GM12878 (cell line): ENCODE measurements around the gene MDFIC. TPM values are rescaled to one million over a fixed set of nuclear protein-coding genes. Genes with fewer than 3 reads are reported as not detected.

Source experiments
- ATAC-seq: fragments of 200-7000 bp; cut with Tn5 transposase; 3 replicates; pipeline ENCODE4 v1.9.1; 2020; ENCODE audit warnings: mild to moderate bottlenecking, moderate library complexity
- BruUV-seq: library from RNA; stranded (reverse); fragments of 400-500 nt; replicated peaks from 2 replicates; lab custom pipeline; 2021; lab: Mats Ljungman, UMichigan
- CTCF ChIA-PET: fragments of 300-600 bp; sonication (Branson Sonifier 250); formaldehyde crosslinking; extraction: SDS; loops from one replicate; lab custom pipeline; 2021; ENCODE audit warnings: inconsistent platforms; lab: Yijun Ruan, JAX
- POLR2A ChIA-PET: fragments of 350-600 bp; formaldehyde crosslinking; extraction: SDS; loops from one replicate; lab custom pipeline; 2021; ENCODE audit warnings: inconsistent platforms; lab: Charles Lee
- RAD21 ChIA-PET: fragments of 300-600 bp; sonication (Branson Sonifier 250); formaldehyde crosslinking; loops from one replicate; lab custom pipeline; 2023; ENCODE audit warnings: antibody characterized with exemption; ENCODE audit not compliant: unreplicated experiment; lab: Charles Lee
- SMC1A ChIA-PET: fragments of 300-600 bp; sonication (Branson Sonifier 250); formaldehyde crosslinking; loops from one replicate; lab custom pipeline; 2023; ENCODE audit not compliant: unreplicated experiment, uncharacterized antibody; lab: Charles Lee
- DNase-seq: peaks from one replicate; pipeline ENCODE4 v3.0.0-alpha.2; 2011; ENCODE audit warnings: low read depth, low spot score
- FAIRE-seq: peaks from 3 replicates; lab custom pipeline; 2011; peaks lifted over from hg19 to GRCh38; lab: Jason Lieb, UNC
- H2AFZ ChIP-seq: 2 replicates; pipeline ENCODE4 v1.6.0; 2011; ENCODE audit warnings: low read depth, low read length, control low read depth; ENCODE audit not compliant: control insufficient read depth
- H3K27ac ChIP-seq: 2 replicates; pipeline ENCODE4 v1.5.1; 2011; ENCODE audit warnings: control low read depth; ENCODE audit not compliant: control insufficient read depth, insufficient read depth
- H3K27me3 ChIP-seq, 2 experiments: replicated peaks in 1 of 2; 2 replicates each; pipeline versions ENCODE4 v1.6.0 to v1.6.1; 2011; ENCODE audit warnings: low read length in 1 of 2; ENCODE audit not compliant: control insufficient read depth in 2 of 2, insufficient read depth in 2 of 2
- H3K36me3 ChIP-seq, 2 experiments: 2 replicates each; pipeline ENCODE4 v1.5.1; 2011; ENCODE audit warnings: low read length in 1 of 2; ENCODE audit not compliant: control insufficient read depth in 2 of 2, insufficient read depth in 2 of 2
- H3K4me1 ChIP-seq: 2 replicates; pipeline ENCODE4 v1.6.1; 2011; ENCODE audit warnings: mild to moderate bottlenecking, low read length, moderate library complexity, mixed read lengths; ENCODE audit not compliant: control insufficient read depth, insufficient read depth
- H3K4me2 ChIP-seq: 2 replicates; pipeline ENCODE4 v1.6.0; 2011; ENCODE audit warnings: control low read depth; ENCODE audit not compliant: control insufficient read depth, insufficient read depth
- H3K4me3 ChIP-seq: fragments of 200-600 bp; sonication (generic); 2 replicates; pipeline ENCODE4 v1.5.1; 2016
- H3K79me2 ChIP-seq: 2 replicates; pipeline ENCODE4 v1.6.0; 2011; ENCODE audit warnings: low read length; ENCODE audit not compliant: control insufficient read depth, insufficient read depth
- H3K9ac ChIP-seq: 2 replicates; pipeline ENCODE4 v1.8.0; 2011; ENCODE audit warnings: low read length, control low read depth, mixed read lengths; ENCODE audit not compliant: control insufficient read depth, insufficient read depth
- H3K9me3 ChIP-seq: replicated peaks from 3 replicates; pipeline ENCODE4 v1.5.1; 2011; ENCODE audit warnings: mild to moderate bottlenecking, low read length; ENCODE audit not compliant: control insufficient read depth, insufficient read depth
- H4K20me1 ChIP-seq: 2 replicates; pipeline ENCODE4 v1.6.0; 2011; ENCODE audit not compliant: control insufficient read depth, insufficient read depth
- ASH2L ChIP-seq: fragments of 300-600, 200-600 bp; sonication (generic); IDR thresholded peaks from 2 replicates; pipeline ENCODE4 v1.6.1; 2017; ENCODE audit warnings: low read depth, mild to moderate bottlenecking, borderline replicate concordance
- BHLHE40 ChIP-seq, 2 experiments: fragments of 450-650 bp in 1 of 2; IDR thresholded peaks; 2 replicates each; pipeline ENCODE4 v1.6.1; 2011 to 2017; ENCODE audit warnings: low read depth in 2 of 2, borderline replicate concordance in 1 of 2, improper control_type of control experiment in 1 of 2, low read length in 1 of 2, mild to moderate bottlenecking in 1 of 2
- BMI1 ChIP-seq: fragments of 450-650 bp; IDR thresholded peaks from 2 replicates; pipeline ENCODE4 v1.6.1; 2016; ENCODE audit warnings: mild to moderate bottlenecking, moderate library complexity, borderline replicate concordance
- E2F4 ChIP-seq: IDR thresholded peaks from 2 replicates; pipeline ENCODE4 v1.6.1; 2012; ENCODE audit warnings: low read depth, low read length, improper control_type of control experiment
- EZH2 ChIP-seq: IDR thresholded peaks from 2 replicates; pipeline ENCODE4 v1.6.1; 2012; ENCODE audit warnings: low read depth, mild to moderate bottlenecking, control low read depth, inconsistent platforms, low read length, borderline replicate concordance; ENCODE audit not compliant: control insufficient read depth
- FOXM1 ChIP-seq: IDR thresholded peaks from 2 replicates; pipeline ENCODE4 v1.6.1; 2012; ENCODE audit warnings: low read depth, mild to moderate bottlenecking, inconsistent platforms, low read length, moderate library complexity
- HCFC1 ChIP-seq: fragments of 150-350 bp; IDR thresholded peaks from 2 replicates; pipeline ENCODE4 v1.6.1; 2014; ENCODE audit warnings: low read length
- KDM1A ChIP-seq: fragments of 200-600 bp; sonication (generic); IDR thresholded peaks from 2 replicates; pipeline ENCODE4 v1.6.1; 2016; ENCODE audit warnings: borderline replicate concordance
- MEF2A ChIP-seq: IDR thresholded peaks from 2 replicates; pipeline ENCODE4 v1.6.1; 2011; ENCODE audit warnings: low read depth, mild to moderate bottlenecking, low read length, moderate library complexity; ENCODE audit not compliant: insufficient read depth
- MYC ChIP-seq: IDR thresholded peaks from 2 replicates; pipeline ENCODE4 v1.6.1; 2011; ENCODE audit warnings: mild to moderate bottlenecking, low read length, moderate library complexity, inconsistent platforms; ENCODE audit not compliant: insufficient read depth, insufficient replicate concordance, insufficient read length, severe bottlenecking
- NR2C2 ChIP-seq: IDR thresholded peaks from 2 replicates; pipeline ENCODE4 v1.6.1; 2011; ENCODE audit warnings: borderline replicate concordance, low read depth; ENCODE audit not compliant: control insufficient read depth, insufficient read length
- PBX3 ChIP-seq: IDR thresholded peaks from 2 replicates; pipeline ENCODE4 v1.6.1; 2011; ENCODE audit warnings: mild to moderate bottlenecking, low read depth, low read length, moderate library complexity; ENCODE audit not compliant: insufficient replicate concordance
- POLR2AphosphoS2 ChIP-seq: IDR thresholded peaks from 2 replicates; pipeline ENCODE4 v1.6.1; 2011; ENCODE audit warnings: low read depth, mild to moderate bottlenecking, low read length, improper control_type of control experiment, moderate library complexity
- RELA ChIP-seq: fragments of 450-650 bp; IDR thresholded peaks from 2 replicates; pipeline ENCODE4 v1.8.0; 2014; ENCODE audit warnings: borderline replicate concordance; ENCODE audit not compliant: partially characterized antibody
- SMAD1 ChIP-seq: fragments of 450-650 bp; IDR thresholded peaks from 2 replicates; pipeline ENCODE4 v1.6.1; 2018; ENCODE audit warnings: mild to moderate bottlenecking, low read depth; ENCODE audit not compliant: partially characterized antibody
- SMAD5 ChIP-seq: IDR thresholded peaks from 2 replicates; pipeline ENCODE4 v1.6.1; 2016; ENCODE audit warnings: antibody characterized with exemption, low read depth
- SREBF1 ChIP-seq: IDR thresholded peaks from 2 replicates; pipeline ENCODE4 v1.6.1; 2012; ENCODE audit warnings: mild to moderate bottlenecking, low read length
- SUPT20H ChIP-seq: IDR thresholded peaks from 2 replicates; pipeline ENCODE4 v1.6.1; 2011; ENCODE audit warnings: low read depth, mild to moderate bottlenecking, low read length, moderate library complexity, borderline replicate concordance; ENCODE audit not compliant: control insufficient read depth
- TCF7 ChIP-seq: IDR thresholded peaks from 2 replicates; pipeline ENCODE4 v1.6.1; 2014; ENCODE audit warnings: antibody characterized with exemption, borderline replicate concordance
- ZNF217 ChIP-seq: fragments of 450-650 bp; IDR thresholded peaks from 2 replicates; pipeline ENCODE4 v1.6.1; 2017; ENCODE audit warnings: antibody characterized with exemption, mild to moderate bottlenecking
- WGBS: methylation state at CpG from one replicate; pipeline ENCODE4 v1.1.6; 2016; ENCODE audit warnings: low lambda C conversion rate; ENCODE audit not compliant: insufficient replicate concordance, insufficient coverage; ENCODE audit errors: missing lambda C conversion rate; 5-methylcytosine and 5-hydroxymethylcytosine counted together
- in situ Hi-C: fragments of 300-500 bp; cut with MboI; formaldehyde crosslinking; loops from 9 replicates; pipeline ENCODE4 v1.14.3; 2018; ENCODE audit warnings: mixed read lengths
- intact Hi-C: fragments of 100-400 bp; cut with micrococcal nuclease; formaldehyde crosslinking; loops from one replicate; pipeline ENCODE4 v1.14.2; 2022; ENCODE audit not compliant: unreplicated experiment
- polyA plus RNA-seq, 11 experiments: library from polyadenylated mRNA; depleted of rRNA in 4 of 11; unstranded in 6 of 11; stranded (reverse) in 5 of 11; fragments of >200 nt; fragmentation: Nextera tagmentation in 4 of 11; fragmentation: Illumina TruSeq in 1 of 11; extraction: Ambion mirVana in 4 of 11; extraction: Trizol in 1 of 11; gene quantifications; 1 replicate in 1 of 11; 2 replicates in 10 of 11; pipeline versions ENCODE4 v1.2.1 to v1.2.3, GENCODE V29; 2011 to 2016; ENCODE audit warnings: inconsistent platforms in 2 of 11, missing spikeins in 2 of 11, low read depth in 1 of 11
- total RNA-seq, 4 experiments: library from RNA; depleted of rRNA in 3 of 4; stranded (reverse); fragments of >200 nt in 3 of 4; fragmentation: Illumina TruSeq in 1 of 4; extraction: Trizol in 1 of 4; gene quantifications; 2 replicates each; pipeline versions ENCODE4 v1.2.1 to v1.2.3, GENCODE V29; 2013 to 2021

Gene MDFIC
- total and polyA plus RNA-seq, 10 of the 15 experiments (the other 5 are each of a cell fraction or from before 2014, with no cell fraction given) = 7.3 to 58.4 (median 40.0) TPM

GRCh38 chr7:115043605-115044004, 121.7 kb downstream of the MDFIC start:
- Histone ChIP-seq H2AFZ (no peak overlapping the region; the same call in 1 of the 2 replicates), H3K36me3 (no peaks in the 10 kb centered on the region), H4K20me1 (no peaks in the 10 kb centered on the region), H3K27ac (no peak overlapping the region), H3K9me3 (no peaks in the 10 kb centered on the region), H3K4me2 (no peak overlapping the region), H3K4me1 (no peaks in the 10 kb centered on the region)
- WGBS = 56% methylated on average over 2 of the region's 2 CpGs
- ChIA-PET SMC1A (interaction anchor here (0.9 kb wide), 1 partner anchor 19 kb away, joined by 4 read pairs; no protein-coding TSS in a partner anchor), POLR2A (no interaction called here), CTCF (no interaction called here), RAD21 (no interaction called here)
- ATAC-seq = no peak
- intact Hi-C loops (no loop called here), in situ Hi-C loops (no loop called here)
- no peak for TF ChIP-seq EZH2
- TF ChIP-seq SMAD1 = no peak
- TF ChIP-seq SUPT20H = no peak
- TF ChIP-seq ASH2L = no peak
- no peak for TF ChIP-seq BHLHE40 (IDR thresholded peaks at IDR 0.05; ENCODE audit: borderline replicate concordance in 1 of 2, low read depth in 2 of 2, low read length in 1 of 2)
- TF ChIP-seq KDM1A = no peak
- no peak for TF ChIP-seq SMAD5
- no peak for TF ChIP-seq BMI1
- TF ChIP-seq SREBF1 = no peak
- TF ChIP-seq HCFC1 = no peak
- no peak for TF ChIP-seq MEF2A
- TF ChIP-seq NR2C2 = no peak
- no peak for TF ChIP-seq MYC
- TF ChIP-seq FOXM1 = no peak
- TF ChIP-seq ZNF217 = no peak
- TF ChIP-seq PBX3 = no peak
- no peak for TF ChIP-seq POLR2AphosphoS2
- TF ChIP-seq E2F4 = no peak
- TF ChIP-seq RELA = no peak
- no peak for TF ChIP-seq TCF7
- TF ChIP-seq, all 136 proteins: peak for 0
- no peak overlapping the region for H3K4me3 ChIP-seq
- BruUV-seq = no TSS peak
- H3K9ac ChIP-seq = no peak overlapping the region
- no peaks in the 10 kb centered on the region for H3K79me2 ChIP-seq
- no peak for FAIRE-seq
- no peak for DNase-seq
- H3K27me3 ChIP-seq = no peaks in the 10 kb centered on the region
